GM10266 (cell line): ENCODE data around the gene TREM1.

Source experiments
- DNase-seq: peaks from one replicate; pipeline ENCODE4 v3.0.0; 2012; ENCODE audit errors: extremely low spot score
- TF ChIP-seq, protein P1 (sequence below): IDR thresholded peaks from 2 replicates; pipeline ENCODE4 v1.5.1; 2012; ENCODE audit warnings: mild to moderate bottlenecking, low read depth; ENCODE audit not compliant: control insufficient read depth, insufficient read depth; ENCODE audit errors: missing control alignments

Gene TREM1

DNA sequence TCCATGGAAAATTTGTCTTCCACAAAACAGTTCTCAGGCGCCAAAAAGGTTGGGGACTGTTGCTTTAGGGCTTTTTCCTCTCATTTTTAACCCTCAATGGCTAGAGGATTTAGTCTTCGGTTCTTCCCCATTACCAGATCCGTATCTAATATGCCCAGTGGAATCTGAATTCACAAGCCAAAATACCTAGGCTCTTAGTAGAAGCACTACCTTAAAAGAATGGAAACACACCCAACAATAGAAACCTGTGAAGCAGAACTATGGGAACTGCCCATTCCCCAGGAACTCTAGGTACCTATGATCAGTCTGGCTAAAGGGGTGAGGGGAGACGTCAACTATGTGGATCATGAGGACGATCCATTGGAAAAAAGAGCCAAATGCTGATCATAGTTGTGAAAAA lies 55.2 kb downstream of the TREM1 start:
- DNase-seq, result no peak
- TF ChIP-seq, protein P1, sequence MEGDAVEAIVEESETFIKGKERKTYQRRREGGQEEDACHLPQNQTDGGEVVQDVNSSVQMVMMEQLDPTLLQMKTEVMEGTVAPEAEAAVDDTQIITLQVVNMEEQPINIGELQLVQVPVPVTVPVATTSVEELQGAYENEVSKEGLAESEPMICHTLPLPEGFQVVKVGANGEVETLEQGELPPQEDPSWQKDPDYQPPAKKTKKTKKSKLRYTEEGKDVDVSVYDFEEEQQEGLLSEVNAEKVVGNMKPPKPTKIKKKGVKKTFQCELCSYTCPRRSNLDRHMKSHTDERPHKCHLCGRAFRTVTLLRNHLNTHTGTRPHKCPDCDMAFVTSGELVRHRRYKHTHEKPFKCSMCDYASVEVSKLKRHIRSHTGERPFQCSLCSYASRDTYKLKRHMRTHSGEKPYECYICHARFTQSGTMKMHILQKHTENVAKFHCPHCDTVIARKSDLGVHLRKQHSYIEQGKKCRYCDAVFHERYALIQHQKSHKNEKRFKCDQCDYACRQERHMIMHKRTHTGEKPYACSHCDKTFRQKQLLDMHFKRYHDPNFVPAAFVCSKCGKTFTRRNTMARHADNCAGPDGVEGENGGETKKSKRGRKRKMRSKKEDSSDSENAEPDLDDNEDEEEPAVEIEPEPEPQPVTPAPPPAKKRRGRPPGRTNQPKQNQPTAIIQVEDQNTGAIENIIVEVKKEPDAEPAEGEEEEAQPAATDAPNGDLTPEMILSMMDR, result no peak

DNA sequence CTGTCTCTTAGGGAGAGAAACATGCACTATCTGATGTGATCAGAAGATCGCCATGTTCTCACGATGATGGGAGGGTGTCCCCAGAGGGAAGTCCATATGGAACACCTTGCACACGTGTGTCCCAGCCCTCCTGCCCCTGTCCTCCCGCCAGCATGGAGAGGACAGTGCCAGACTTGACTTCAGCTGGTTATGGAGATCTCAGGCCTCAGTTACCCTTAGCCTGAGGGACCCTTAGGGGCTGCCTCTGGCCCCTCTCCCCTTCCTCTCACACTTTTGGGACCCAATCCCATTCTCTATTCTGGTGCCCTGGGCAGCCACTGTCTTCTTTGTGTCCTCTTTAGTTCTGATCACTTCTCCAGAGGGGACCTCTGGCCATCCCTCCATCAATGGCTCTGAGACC lies 56.8 kb downstream of the TREM1 start:
- TF ChIP-seq, protein P1, result no peak
- DNase-seq, result no peak

DNA sequence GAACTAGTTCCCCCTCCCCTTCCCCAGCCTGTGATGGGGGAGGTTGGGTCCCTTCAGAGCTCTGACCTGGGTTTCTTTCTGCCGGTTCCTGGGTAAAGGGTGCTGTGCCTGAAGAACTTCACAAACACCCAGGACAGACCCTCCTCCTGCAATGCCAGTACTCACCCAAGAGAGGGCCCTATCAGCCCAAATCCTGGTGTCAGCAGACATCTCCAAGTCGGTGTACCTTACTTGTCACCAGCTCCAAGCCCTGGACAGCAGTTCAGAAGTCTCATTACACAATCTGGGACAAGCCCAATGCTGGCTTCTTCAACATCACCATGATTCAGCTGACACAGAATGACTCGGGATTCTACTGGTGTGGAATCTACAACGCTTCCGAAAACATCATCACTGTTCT lies 57.9 kb downstream of the TREM1 start:
- no peak for DNase-seq
- TF ChIP-seq, protein P1, result no peak

DNA sequence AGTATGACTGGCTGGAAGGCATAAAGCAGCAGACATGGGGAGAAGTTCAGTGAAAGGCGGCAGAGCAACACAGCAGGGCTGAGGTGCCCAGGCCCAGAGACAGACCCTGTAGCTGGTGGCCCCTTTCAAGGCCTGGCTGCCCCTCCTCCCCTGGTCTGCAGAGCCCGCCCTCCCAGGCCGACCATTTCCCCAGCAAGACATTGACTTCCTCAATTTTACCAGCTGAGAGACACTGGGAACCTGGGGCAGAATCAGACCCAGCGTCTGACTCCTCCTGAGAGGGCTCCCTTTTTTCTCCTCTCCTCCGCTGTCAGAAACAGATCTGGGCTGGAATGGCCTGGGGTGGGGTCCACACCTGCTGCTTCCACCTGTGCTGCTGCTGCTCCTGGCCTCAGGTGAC lies 58.4 kb downstream of the TREM1 start, which contains the start of gene TREML4:
Gene TREML4, plus strand, starts transcription at position 254 of the 400 bp plus-strand sequence. Its CDS starts 79 bp downstream, at position 333.
- no peak for DNase-seq
- TF ChIP-seq, protein P1, result no peak

DNA sequence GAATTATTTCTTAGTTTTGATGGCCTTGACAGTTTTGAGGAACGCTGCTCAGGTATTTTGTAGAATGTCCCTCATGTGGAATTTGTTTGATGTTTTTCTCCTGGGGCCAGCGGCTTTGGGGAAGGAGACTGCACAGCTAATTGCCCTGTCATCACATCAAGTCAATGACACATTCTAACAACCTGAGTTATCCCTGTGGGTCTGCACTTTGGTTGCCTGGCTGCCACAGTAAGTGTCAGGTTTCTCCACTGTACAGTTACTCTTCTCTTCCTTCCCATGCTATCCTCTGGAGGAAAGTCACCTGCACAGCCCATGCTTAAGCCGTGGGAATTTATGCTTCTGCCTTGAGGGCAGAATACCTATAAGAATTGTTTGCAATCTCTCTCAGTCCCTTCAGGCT lies 59.7 kb downstream of the TREM1 start:
- TF ChIP-seq, protein P1, result no peak
- DNase-seq, result no peak

DNA sequence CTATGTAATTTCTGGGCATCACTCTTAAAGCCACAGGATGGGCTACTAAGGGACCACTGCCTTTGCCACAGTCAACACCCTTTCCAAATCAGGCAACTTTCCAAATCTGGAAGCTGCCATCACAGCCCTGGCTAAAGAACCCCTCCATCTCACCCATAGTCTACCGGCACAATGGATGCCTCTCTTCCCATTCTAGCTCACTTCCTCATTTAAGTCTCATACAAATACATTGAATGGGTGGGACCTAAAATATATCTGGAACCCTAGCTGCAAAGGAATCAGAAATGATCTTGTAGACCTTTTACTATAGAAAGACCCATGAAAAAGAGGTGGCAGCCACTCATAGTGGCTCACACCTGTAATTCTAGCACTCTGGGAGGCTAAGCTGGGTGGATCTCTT lies 61.7 kb downstream of the TREM1 start:
- TF ChIP-seq, protein P1, result no peak
- DNase-seq, result no peak
